ACHN (cell line): ENCODE data around the gene CALCR.

Experiments
- DNase-seq: peaks from one replicate; pipeline ENCODE4 v3.0.0-alpha.2; 2015
- in situ Hi-C: cut with HindIII; loops from 2 replicates; pipeline ENCODE4 v1.10.0; 2017; ENCODE audit warnings: low sequenced_read_pairs, low pct_ligation_motif_present, low pct_unique_long_range_greater_than_20kb

Gene CALCR

DNA sequence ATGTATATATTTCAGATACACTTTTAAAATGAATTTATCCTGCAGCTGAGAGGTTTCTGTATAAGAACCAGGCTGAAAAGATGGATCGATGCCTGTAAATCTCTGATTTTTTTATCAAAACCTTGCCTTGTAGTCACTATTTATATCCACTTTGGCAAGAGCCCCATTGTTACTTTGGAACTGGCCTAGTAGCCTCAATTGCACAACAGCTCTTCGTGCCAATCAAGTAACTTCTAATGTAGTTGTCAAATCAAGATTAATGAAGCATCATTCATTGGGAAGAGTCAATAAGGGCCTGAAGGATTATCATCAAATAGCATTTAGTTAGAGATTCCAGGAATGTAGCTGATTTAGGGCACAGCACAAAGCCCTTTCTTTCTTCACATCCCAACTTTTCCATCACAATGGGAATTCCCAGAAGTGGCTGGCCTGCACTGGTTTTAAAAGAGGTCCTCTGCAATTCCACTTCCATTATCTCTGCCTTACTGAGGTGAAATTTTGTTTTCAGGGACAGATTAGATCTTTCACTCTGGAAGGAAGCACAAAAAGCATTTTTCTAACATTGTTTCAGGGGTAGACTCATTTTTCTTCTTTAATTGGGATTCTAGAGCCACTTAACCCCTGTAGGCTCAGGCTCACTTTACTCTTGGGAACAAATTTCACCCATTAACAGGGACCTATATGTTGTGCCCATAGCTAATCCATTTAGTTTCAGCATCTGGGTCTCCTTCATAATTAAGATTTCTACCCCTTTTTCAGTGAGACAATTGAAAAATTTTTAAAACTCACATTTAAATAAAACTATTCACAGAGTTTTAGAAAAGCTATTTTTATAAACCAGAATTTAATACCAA lies 97.8 kb downstream of the CALCR start:
- no peak for DNase-seq
- in situ Hi-C loops: no loop called here

DNA sequence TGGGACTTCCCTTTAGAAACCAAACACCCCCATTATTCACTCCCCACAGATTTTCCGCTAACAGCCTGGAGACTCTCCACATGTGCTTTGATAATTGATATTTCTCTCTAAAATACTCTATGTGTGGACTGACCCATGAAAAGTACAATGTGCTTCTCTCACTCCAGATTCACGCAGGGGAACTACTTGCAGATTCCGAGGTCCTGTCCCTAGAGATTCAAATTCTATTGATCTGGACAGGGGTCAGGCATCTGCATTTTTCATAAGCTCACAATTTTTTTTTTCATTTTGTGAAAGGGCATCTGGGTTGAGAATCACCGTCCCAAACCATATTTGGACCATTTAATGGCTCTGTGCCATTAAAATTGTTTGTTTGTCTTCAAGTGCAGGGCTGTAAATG lies 98.7 kb downstream of the CALCR start:
- in situ Hi-C loops: no loop called here
- no peak for DNase-seq

DNA sequence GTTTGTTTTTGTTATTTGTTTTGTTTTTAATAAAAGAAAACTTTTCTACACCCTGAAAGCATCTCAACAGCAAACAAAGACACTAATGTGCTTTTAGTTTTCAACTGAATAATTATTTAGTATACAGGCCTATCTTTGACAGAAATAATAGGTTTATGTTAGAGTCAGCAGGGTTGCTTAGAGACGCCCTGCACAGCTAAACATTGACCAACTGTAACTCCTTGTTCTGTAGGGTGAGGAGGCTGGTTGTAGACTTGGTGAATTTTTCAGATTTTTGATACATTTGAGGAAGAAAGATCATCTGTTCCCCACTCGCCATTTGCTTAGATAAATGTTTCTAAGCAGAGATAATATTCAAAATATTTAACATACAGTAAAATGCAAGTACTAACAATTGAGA lies 103.1 kb downstream of the CALCR start:
- in situ Hi-C loops: no loop called here
- DNase-seq: no peak

DNA sequence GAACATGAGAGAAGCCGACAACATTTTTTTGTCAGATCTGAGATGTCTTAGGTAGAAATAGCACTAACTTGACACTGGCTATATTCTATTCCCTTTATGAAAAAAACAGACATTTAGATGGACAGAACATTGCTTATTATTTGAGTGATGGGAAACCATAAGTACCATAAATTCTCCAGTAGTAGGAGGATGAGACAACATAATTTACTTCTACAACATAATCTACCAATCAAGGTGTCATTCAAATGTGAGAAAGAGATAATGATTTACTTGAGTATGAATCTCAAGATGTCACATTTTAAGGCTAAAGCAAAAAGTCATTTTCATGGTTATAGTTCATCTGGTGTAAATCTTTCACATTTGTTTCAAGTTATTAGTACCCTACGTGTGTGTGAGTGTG lies 110.8 kb downstream of the CALCR start:
- no peak for DNase-seq
- in situ Hi-C loops: no loop called here

DNA sequence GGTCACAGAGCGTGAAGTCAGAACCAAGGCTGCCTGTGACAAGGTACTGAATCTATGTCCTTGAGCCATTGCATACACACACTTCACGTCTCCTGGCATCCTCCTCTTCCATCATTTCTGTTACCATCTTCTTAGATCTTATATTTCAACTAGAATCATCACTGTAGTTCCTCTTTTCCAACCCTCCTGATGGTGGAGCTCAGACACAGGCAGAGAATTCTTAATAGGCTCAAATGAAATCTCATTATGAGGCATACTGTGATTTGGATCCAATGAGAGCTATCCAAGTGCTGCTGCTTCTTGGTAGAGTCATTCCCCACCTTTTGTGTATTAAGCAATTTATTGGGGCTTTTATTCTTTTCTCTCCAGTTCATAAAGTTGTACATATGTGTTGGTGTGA lies 113.2 kb downstream of the CALCR start:
- in situ Hi-C loops: no loop called here
- peak; percentile 45 for DNase-seq

DNA sequence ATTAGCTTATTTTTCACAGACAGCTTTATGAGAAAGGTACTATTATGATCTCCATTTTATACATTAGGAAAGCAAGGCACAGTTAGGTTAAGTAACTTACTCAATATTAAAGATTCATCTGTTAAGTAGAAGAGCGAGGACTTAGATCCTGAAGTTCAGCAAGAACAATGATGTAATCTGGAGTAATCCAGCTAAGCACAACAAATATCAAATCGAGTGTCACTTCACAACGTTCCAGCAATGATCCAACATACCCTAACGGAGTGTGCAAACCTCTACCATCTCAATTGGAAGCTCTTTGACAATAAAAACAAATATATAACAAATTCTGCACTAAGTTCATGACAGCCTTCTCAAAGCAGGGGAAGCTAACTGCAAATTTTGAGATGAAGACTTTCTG lies 121.3 kb downstream of the CALCR start:
- DNase-seq: no peak
- in situ Hi-C loops: no loop called here

DNA sequence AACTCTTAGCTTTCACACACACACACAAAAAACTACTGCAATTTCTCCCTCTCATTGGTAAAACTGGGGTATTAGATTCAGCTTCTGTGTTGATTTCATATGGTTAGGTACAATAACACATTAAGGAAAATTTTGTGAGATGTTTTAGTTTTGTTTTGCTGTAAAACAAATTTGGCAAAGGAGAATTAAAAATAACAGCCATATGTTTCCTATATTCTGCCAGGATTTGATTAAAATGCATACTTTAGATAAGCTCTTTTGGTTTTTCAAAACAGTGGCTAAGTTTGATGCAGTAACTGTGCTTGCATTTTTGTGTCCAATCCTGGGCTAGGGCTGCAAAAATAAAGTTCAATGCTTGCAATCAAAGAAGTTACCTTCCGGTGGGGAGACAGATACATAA lies 126.3 kb downstream of the CALCR start:
- DNase-seq: no peak
- in situ Hi-C loops: no loop called here

DNA sequence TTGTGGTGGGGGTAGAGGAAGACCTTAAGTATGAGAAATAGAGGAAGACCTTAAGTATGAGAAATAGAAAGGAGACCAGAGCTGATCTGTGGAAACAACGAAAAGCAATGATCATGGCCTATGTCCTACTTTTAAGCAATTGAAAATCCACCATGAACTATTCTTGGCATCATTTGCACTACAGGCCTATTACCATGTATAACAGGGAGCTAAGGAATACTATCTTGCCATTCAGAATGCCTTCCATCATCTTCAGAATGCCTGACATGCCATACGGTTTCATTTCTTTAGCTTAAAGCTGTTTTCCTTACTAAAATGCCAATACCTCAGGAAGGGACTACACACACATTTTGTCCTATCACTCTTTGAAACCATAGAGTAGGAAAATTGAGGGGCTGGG lies 127.0 kb downstream of the CALCR start:
- no peak for DNase-seq
- in situ Hi-C loops: no loop called here

DNA sequence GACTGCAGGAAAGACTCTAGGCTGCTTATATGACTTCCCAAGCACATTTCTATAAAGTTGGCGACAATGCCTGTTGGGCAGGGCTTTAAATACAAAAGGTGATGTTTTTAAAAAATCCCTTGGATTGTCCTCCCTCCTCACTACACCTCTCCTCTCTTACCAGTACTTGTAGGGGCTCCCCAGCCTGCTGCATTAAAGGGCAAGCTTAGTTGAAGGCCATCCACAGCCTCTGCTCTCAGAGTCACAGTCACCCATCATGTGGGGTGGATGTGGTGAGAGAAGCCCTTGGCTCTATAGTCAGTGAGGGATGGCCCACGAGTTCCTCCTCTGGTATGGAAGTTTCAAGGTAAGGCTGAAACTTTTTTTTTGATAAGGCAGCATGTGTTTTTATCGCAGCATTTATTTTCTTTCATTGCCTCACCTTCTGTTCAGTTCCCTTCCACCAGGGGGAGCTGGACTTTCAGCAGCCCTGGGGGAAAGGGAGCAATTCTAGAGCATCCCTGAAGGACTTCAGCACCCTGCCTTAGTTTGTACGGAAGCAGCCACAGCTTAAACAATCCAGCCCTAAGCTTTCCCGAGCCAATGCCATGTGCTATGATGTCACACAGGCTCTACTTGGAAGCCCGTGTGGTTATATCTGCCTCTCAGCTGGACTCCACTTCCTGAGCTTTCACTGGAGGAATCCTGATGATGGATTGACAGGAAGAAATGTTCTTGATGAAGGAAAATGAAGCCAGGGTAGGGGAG lies 131.9 kb downstream of the CALCR start:
- in situ Hi-C loops: no loop called here
- peak; percentile 67 for DNase-seq

DNA sequence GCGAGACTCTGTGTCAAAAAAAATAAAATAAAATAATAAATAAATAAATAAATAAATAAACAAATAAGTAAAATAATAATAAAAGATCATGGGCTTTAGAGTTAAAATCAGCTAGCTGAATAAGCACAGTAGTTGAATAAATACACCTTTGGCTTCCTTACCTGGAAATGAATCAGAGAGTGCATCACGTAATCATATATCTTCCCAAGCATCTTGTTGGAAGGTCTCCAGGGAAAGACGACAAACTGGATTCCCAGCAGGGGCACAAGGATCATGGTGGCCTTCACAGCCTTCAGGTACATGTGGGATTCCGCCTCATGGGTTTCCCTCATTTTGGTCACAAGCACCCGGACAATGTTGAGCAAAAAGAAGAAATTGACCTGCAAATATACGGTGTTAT lies 138.7 kb downstream of the CALCR start:
- in situ Hi-C loops: no loop called here
- no peak for DNase-seq

DNA sequence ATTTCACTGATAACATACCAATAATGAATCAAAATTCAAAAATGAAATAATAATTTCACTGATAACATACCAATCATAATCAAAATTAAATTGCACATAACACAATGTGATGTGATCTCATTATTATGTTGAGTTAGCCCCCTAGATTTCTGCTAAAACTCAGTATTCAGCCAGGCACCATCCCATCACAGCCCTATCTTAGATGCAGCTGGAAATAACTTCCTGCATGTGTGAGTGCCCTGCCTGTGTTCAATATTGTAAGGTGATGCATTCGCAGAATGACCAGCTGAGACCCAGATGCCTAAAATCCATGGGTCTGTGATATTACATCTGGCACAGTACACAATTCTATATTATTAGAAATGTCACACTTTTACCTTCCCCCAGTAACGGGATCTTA lies 142.4 kb downstream of the CALCR start:
- in situ Hi-C loops: no loop called here
- no peak for DNase-seq

DNA sequence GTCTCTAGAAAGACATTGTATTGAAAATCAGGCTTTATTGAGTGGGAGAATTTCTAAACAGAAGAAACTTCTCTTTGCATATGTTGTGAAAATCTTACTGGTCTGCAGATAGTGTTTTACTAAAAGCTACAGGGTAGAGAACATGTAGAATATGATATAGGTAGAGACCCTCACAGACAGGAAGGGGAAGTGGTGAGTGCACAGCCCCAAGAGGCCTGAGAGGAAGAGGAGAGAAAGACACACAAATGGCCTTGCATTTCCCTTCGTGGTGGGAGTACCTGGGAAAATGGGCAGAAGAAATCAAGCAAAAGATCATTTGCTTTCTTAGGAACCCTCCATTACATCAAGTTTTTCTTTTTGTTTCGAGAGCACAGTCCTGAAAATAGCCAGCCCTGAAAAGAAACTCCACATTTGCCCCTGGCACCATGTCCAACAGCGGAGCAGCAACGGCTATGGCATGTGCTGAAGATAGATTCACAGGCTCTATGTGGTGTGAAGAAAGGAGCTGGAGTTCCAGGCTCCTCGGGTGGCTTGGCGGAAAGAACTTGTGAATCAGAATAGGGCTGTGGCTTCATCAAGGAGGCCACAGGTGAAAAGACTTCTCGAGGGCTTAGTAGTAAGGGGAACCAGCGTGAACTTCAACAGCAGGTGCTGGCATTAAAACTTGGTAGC lies 143.5 kb downstream of the CALCR start:
- DNase-seq: no peak
- in situ Hi-C loops: no loop called here

DNA sequence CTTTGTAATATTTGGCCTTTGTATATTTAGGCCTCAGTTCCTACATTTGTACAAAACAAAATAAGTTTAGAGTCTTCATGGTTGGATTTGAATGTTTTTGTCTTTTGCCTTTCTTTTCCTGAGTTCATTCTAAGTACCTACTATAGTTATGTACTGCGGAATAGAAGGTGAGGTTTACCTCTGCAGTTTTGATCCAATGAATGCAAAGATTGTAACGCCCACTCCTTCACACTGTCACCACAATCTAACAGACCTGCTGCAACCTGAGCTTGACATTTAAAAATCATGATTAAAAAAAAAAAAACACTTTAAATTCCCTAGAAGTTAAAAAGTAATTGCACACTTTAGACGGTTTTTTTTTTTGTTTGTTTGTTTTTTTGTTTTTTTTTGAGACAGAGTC lies 145.0 kb downstream of the CALCR start:
- in situ Hi-C loops: no loop called here
- no peak for DNase-seq

DNA sequence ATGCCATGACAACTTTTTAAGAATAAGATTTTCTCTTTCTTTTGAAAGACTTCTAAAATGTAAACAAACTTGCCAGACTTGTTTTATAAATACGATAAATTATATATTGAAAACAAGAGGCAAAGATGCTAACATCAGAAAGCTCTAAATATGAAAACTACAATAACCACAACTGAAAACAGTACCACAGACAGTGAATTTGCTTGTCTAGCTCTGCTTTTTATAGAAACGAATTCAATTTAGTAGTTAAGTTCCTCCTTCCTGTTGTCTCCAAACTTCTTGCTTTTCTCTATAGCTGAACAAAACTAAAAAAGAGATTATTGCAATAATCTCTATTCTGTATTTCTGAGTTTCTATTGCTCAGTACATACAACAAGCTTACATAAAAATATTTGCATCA lies 147.4 kb downstream of the CALCR start:
- in situ Hi-C loops: no loop called here
- DNase-seq: no peak

DNA sequence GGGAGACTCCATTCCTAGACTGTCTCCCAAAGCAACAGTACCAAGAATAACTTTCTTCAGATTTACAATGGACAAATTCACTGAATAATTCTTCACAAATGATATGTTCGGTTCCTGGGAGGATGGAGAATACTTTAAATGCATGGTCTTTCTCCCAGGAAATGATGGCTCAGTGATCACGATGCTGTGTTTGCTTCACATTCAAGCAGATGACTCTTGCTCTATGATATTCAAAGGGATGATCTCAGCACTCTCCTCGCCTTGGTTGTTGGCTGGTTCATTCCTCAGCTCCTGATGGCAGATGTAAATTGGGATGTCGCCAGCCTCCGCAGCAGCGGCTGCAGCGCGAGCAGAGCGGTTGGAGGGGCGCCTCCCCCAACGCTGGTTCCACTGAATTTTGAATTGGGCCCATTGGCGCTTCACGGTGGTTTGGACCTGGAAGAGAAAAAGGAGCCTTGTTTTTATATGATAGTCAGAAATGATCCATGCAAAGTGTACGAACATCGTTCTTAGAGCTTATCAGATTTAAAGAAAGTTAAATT lies 148.3 kb downstream of the CALCR start:
- no peak for DNase-seq

DNA sequence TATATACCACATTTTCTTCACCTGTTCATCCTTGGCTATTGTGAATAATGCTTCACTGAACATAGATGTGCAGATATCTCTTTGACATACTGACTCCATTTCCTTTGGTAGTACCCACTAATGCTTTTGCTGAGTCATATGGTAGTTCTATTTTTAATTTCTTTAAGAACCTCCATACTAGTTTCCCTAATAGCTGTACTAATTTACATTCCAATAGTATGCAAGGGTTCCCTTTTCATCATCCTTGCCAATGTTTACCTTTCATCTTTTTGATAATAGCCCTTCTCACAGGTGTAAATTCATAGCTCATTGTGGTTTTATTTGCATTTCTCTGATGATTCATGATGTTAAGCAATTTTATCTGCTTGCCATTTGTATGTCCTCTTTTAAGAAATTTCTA lies 159.9 kb downstream of the CALCR start:
- no peak for DNase-seq
- in situ Hi-C loops: no loop called here

More for the DNA sequence above, 148.3 kb downstream of the CALCR start:
- in situ Hi-C loops: no loop called here

DNA sequence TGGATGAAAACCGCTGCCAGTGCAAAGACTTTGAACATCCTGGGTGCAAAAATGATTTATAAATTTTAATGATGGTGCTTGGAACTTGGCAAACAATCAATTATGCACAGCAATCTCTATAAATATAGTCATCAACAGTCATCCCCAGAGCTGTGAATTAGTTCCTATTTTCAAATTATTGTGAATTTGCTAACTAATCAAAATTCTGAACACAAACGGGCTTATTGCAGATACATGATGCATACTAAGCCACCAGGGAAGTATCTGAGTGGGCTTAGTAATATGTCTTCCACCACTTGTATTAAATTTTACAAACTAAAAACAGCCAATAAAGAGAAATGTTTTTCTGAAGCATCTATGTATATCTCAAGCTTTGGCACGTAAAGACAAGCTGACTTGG lies 165.2 kb downstream of the CALCR start:
- in situ Hi-C loops: no loop called here
- no peak for DNase-seq

DNA sequence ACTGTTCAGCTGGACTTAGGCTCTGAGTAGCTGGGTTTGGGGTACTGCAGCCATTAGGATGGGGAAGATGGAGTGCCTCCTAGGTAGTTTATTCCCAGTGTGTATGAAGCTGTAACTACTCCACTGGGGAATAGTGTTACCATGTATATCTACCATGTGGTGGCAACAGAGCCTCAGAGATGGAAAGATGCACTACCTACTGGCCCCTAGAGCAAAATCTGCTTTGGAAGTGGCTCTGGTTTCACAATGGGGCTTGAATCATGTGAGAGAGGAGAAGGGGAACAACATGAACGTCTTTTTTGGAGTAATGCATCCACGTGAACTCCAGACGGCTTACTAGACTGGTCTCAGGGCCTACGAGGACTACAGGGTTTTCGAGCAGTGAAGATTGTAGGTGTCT lies 167.3 kb downstream of the CALCR start:
- in situ Hi-C loops: no loop called here

DNA sequence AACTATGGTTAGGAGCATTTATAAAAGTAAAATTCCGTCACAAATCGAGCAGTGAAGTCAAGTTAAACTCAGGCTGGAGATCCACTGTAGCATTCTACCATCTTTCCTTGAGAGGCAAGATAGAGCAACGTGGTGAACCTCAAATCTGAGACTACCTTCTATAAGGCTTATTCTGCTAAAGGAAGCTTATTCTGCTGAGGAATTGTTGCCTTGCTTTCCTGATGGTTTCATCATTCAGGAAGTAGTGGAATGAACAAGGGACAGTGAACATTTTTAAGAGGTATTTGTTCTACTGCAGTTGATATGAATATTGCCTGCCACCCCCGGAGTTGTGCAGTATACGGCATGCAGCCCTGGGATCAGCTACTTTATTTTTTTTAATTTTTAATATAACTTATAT lies 171.6 kb downstream of the CALCR start:
- in situ Hi-C loops: no loop called here

More for the DNA sequence above, 167.3 kb downstream of the CALCR start:
- DNase-seq: no peak

More for the DNA sequence above, 171.6 kb downstream of the CALCR start:
- DNase-seq: no peak
